PC-3 (cell line): ENCODE results near the gene ZDHHC8. TPM values are rescaled to one million over a fixed set of nuclear protein-coding genes. Genes with fewer than 3 reads are reported as not detected.

Source experiments
- ATAC-seq: fragments of 200-7000 bp; cut with Tn5 transposase; 2 replicates; pipeline ENCODE4 v1.9.1; 2020; ENCODE audit warnings: mild to moderate bottlenecking, moderate library complexity
- BruUV-seq: library from RNA; stranded (reverse); fragments of 400-500 nt; replicated peaks from 2 replicates; lab custom pipeline; 2021; lab: Mats Ljungman, UMichigan
- CTCF ChIA-PET: fragments of 300-600 bp; sonication (Branson Sonifier 250); formaldehyde crosslinking; loops from one replicate; lab custom pipeline; 2022; ENCODE audit warnings: antibody characterized with exemption; lab: Charles Lee
- POLR2A ChIA-PET: fragments of 300-600 bp; sonication (Branson Sonifier 250); formaldehyde crosslinking; loops from one replicate; lab custom pipeline; 2022; ENCODE audit warnings: antibody characterized with exemption; ENCODE audit not compliant: unreplicated experiment; lab: Charles Lee
- DNase-seq: peaks from one replicate; pipeline ENCODE4 v3.0.0-alpha.2; 2015
- H2AFZ ChIP-seq: fragments of 300-600 bp; sonication (generic); 2 replicates; pipeline ENCODE4 v1.6.0; 2016; ENCODE audit warnings: antibody characterized with exemption, low read length
- H3F3A ChIP-seq: fragments of 300-600 bp; sonication (generic); one replicate; pipeline ENCODE4 v1.6.0; 2017; ENCODE audit warnings: antibody characterized with exemption, low read length, control low read depth, mild to moderate bottlenecking; ENCODE audit not compliant: unreplicated experiment
- H3K27ac ChIP-seq: fragments of 300-600 bp; sonication (generic); 2 replicates; pipeline ENCODE4 v1.5.1; 2016; ENCODE audit warnings: mild to moderate bottlenecking, low read length
- H3K27me3 ChIP-seq: fragments of 300-600 bp; sonication (generic); 2 replicates; pipeline ENCODE4 v1.6.1; 2016; ENCODE audit warnings: low read length, mixed read lengths
- H3K36me3 ChIP-seq: fragments of 300-600 bp; sonication (generic); 2 replicates; pipeline ENCODE4 v1.6.1; 2016; ENCODE audit warnings: low read depth, mixed run types, low read length, mixed read lengths
- H3K4me1 ChIP-seq: fragments of 300-600 bp; sonication (generic); 2 replicates; pipeline ENCODE4 v1.5.1; 2016; ENCODE audit warnings: low read length; ENCODE audit not compliant: insufficient read depth
- H3K4me2 ChIP-seq: fragments of 300-600 bp; sonication (generic); 2 replicates; pipeline ENCODE4 v1.6.0; 2016; ENCODE audit warnings: low read length
- H3K4me3 ChIP-seq: fragments of 300-600 bp; sonication (generic); 2 replicates; pipeline ENCODE4 v1.5.1; 2016; ENCODE audit warnings: mild to moderate bottlenecking, low read length, mixed read lengths
- H3K79me2 ChIP-seq: fragments of 300-600 bp; sonication (generic); 2 replicates; pipeline ENCODE4 v1.6.1; 2017; ENCODE audit warnings: low read length, mixed read lengths
- H3K9ac ChIP-seq: fragments of 300-600 bp; sonication (generic); 2 replicates; pipeline ENCODE4 v1.6.0; 2016; ENCODE audit warnings: mild to moderate bottlenecking, low read length
- H3K9me2 ChIP-seq: fragments of 300-600 bp; sonication (generic); replicated peaks from 2 replicates; pipeline ENCODE4 v1.6.1; 2016; ENCODE audit warnings: mixed run types, low read length, mixed read lengths
- H3K9me3 ChIP-seq: fragments of 300-600 bp; sonication (generic); 2 replicates; pipeline ENCODE4 v1.6.1; 2016; ENCODE audit warnings: low read length, mixed read lengths
- H4K20me1 ChIP-seq: fragments of 300-600 bp; sonication (generic); 2 replicates; pipeline ENCODE4 v1.6.1; 2016; ENCODE audit warnings: low read length, mixed read lengths
- EZH2 ChIP-seq: fragments of 300-600 bp; sonication (generic); IDR thresholded peaks from one replicate; pipeline ENCODE4 v1.6.1; 2017; ENCODE audit warnings: antibody characterized with exemption, mild to moderate bottlenecking, low read length; ENCODE audit not compliant: unreplicated experiment
- EZH2phosphoT487 ChIP-seq: fragments of 300-600 bp; sonication (generic); IDR thresholded peaks from 2 replicates; pipeline ENCODE4 v1.6.1; 2018; ENCODE audit warnings: mild to moderate bottlenecking, antibody characterized with exemption, low read length, borderline replicate concordance
- intact Hi-C: fragments of 100-400 bp; cut with micrococcal nuclease; formaldehyde crosslinking; loops from 2 replicates; pipeline ENCODE4 v1.9.0; 2023
- total RNA-seq: library from RNA; depleted of rRNA; stranded (reverse); fragments of >200 nt; gene quantifications from 2 replicates; pipeline ENCODE4 v1.2.3, GENCODE V29; 2014
- TF ChIP-seq, protein P1 (sequence below): fragments of 300-600 bp; sonication (generic); conservative IDR thresholded peaks from 2 replicates; pipeline ENCODE4 v1.5.1; 2017; ENCODE audit warnings: antibody characterized with exemption, low read depth, mild to moderate bottlenecking, low read length

ZDHHC8 gene
- total RNA-seq, 1 experiment from 2014 or later: 24.6 TPM

DNA sequence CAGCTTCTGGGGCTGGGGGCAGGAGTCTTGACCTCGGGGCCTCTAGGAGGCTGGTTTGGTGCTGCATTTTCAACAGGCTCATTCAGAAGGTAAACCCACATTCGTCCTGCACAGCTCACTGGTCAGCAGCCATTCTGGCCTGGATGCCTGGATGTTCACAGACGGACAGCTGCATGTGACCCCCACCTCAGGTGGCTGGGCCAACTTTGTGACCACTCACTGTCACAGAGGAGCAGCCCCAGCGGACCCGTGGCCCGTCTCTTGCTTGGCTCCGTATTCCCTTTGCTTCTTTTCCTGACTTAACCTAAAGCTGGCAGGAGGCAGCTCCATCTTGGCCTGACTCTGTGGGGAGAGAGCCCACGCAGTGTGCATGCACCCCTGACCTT is 43.3 kb upstream of the ZDHHC8 start:
- Histone ChIP-seq H3K4me3 (no peak overlapping the region), H3K9me3 (no peaks in the 10 kb centered on the region), H3K9ac (no peak overlapping the region), H4K20me1 (peaks cover 31% of the 10 kb centered on the region), H3K27ac (no peak overlapping the region), H2AFZ (no peak overlapping the region), H3F3A (no peaks in the 10 kb centered on the region), H3K9me2 (no peaks in the 10 kb centered on the region), H3K27me3 (no peaks in the 10 kb centered on the region), H3K4me1 (no peaks in the 10 kb centered on the region), H3K36me3 (peaks cover 74% of the 10 kb centered on the region), H3K4me2 (no peak overlapping the region), H3K79me2 (peaks cover 46% of the 10 kb centered on the region)
- no peak for TF ChIP-seq EZH2
- TF ChIP-seq, protein P1, sequence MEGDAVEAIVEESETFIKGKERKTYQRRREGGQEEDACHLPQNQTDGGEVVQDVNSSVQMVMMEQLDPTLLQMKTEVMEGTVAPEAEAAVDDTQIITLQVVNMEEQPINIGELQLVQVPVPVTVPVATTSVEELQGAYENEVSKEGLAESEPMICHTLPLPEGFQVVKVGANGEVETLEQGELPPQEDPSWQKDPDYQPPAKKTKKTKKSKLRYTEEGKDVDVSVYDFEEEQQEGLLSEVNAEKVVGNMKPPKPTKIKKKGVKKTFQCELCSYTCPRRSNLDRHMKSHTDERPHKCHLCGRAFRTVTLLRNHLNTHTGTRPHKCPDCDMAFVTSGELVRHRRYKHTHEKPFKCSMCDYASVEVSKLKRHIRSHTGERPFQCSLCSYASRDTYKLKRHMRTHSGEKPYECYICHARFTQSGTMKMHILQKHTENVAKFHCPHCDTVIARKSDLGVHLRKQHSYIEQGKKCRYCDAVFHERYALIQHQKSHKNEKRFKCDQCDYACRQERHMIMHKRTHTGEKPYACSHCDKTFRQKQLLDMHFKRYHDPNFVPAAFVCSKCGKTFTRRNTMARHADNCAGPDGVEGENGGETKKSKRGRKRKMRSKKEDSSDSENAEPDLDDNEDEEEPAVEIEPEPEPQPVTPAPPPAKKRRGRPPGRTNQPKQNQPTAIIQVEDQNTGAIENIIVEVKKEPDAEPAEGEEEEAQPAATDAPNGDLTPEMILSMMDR: no peak
- TF ChIP-seq EZH2phosphoT487: no peak
- DNase-seq (no peak), ATAC-seq (no peak)
- BruUV-seq: no TSS peak
- ChIA-PET POLR2A (no interaction called here), CTCF (no interaction called here)
- intact Hi-C loops: no loop called here

DNA sequence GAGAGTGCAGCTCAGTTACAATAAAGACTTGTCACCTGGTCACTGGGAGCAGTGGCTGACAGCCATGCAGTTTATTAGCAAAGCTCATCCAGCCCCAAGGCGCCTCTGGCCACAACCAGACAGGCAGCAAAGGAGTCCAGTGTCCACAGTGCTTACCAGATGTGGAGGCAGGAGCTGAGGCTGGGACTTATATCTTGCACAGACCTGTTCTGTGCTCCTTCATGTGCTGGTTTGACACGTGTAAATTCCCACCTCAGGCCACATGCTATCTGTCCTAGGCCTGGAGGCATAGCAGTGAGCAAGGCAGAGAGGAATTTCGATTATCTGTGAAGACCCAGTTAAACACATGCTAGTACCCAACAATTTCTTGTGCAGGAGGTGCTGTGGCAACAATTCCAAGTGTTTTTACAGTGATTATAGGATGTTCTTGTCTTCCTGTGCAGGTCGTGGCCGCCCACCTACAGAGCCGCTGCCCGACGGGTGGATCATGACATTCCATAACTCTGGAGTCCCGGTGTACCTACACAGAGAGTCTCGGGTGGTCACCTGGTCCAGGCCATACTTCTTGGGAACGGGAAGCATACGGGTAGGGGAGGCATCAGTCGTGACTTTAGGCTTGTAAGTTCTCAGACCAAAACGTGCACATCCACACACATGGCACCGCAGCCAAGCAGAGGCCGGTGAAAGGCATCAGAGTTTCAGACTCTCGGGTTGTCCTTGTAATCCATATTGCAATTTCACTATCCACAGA is 42.2 kb upstream of the ZDHHC8 start:
- no peak for DNase-seq
- H3K9ac ChIP-seq: no peak overlapping the region
- H3K9me3 ChIP-seq: no peaks in the 10 kb centered on the region
- peaks cover 19% of the 10 kb centered on the region for H4K20me1 ChIP-seq
- no peak for ATAC-seq
- H3K27me3 ChIP-seq: no peaks in the 10 kb centered on the region
- no peak overlapping the region for H3K4me2 ChIP-seq
- H3K4me3 ChIP-seq: no peak overlapping the region
- H3K36me3 ChIP-seq: peaks cover 81% of the 10 kb centered on the region
- no peak overlapping the region for H2AFZ ChIP-seq
- CTCF ChIA-PET: no interaction called here
- intact Hi-C loops: no loop called here
- no peaks in the 10 kb centered on the region for H3K9me2 ChIP-seq
- peaks cover 35% of the 10 kb centered on the region for H3K79me2 ChIP-seq
- BruUV-seq: no TSS peak
- no peak overlapping the region for H3K27ac ChIP-seq
- POLR2A ChIA-PET: no interaction called here
- TF ChIP-seq EZH2 (no peak), EZH2phosphoT487 (no peak)
- TF ChIP-seq, protein P1: no peak
- no peaks in the 10 kb centered on the region for H3F3A ChIP-seq
- H3K4me1 ChIP-seq: no peaks in the 10 kb centered on the region

DNA sequence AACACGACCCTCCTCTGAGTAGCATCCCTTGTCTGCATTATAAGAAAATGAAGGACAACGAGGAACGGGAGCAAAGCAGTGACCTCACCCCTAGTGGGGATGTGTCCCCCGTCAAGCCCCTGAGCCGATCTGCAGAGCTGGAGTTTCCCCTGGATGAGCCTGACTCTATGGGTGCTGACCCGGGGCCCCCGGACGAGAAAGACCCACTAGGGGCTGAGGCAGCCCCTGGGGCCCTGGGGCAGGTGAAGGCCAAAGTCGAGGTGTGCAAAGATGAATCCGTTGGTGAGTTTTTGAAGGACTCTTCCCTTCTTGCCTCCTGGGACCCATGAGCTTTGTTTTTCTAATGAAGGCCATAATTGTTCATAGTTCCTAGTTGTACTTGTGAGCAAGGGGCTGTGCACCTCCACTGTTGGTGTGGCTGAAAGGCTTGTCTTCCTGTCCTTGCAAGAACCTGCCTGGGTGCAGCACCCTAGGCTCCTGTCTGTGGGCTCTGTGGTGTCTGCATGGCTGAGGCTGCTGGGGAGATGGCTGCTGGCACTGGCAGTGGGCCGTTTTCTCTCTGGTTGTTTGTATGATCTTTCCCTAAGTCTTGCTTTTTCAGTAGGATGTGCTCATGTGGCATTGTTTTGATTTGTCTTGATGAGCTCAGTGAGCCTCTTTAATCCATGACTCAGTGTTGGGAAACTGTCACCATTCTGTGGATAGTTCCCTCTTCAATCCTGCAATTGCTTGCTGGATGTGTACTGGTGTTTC is 41.5 kb upstream of the ZDHHC8 start:
- CTCF ChIA-PET: no interaction called here
- Histone ChIP-seq H4K20me1 (peaks cover 13% of the 10 kb centered on the region), H3K27ac (no peak overlapping the region), H3K9me3 (no peaks in the 10 kb centered on the region), H3K4me3 (no peak overlapping the region), H3K27me3 (no peaks in the 10 kb centered on the region), H3K4me2 (no peak overlapping the region), H3F3A (no peaks in the 10 kb centered on the region), H3K9me2 (no peaks in the 10 kb centered on the region), H3K36me3 (peaks cover 82% of the 10 kb centered on the region), H3K9ac (no peak overlapping the region), H2AFZ (no peak overlapping the region), H3K4me1 (no peaks in the 10 kb centered on the region), H3K79me2 (peaks cover 27% of the 10 kb centered on the region)
- TF ChIP-seq EZH2phosphoT487: no peak
- TF ChIP-seq EZH2: no peak
- TF ChIP-seq, protein P1: no peak
- no TSS peak for BruUV-seq
- ATAC-seq: no peak
- DNase-seq: no peak
- POLR2A ChIA-PET: no interaction called here
- intact Hi-C loops: no loop called here
